GM19240 (cell line): Measurements from ENCODE around the gene TIMP2.
"Not testable (repeated sequence)": the region's sequence is repeated elsewhere in the genome, so short reads cannot be mapped to it uniquely, and the experiment has no call there.

Source experiments
- DNase-seq: peaks from one replicate; pipeline ENCODE4 v3.0.0; 2011; ENCODE audit warnings: low spot score; ENCODE audit not compliant: insufficient read length

TIMP2 gene

DNA sequence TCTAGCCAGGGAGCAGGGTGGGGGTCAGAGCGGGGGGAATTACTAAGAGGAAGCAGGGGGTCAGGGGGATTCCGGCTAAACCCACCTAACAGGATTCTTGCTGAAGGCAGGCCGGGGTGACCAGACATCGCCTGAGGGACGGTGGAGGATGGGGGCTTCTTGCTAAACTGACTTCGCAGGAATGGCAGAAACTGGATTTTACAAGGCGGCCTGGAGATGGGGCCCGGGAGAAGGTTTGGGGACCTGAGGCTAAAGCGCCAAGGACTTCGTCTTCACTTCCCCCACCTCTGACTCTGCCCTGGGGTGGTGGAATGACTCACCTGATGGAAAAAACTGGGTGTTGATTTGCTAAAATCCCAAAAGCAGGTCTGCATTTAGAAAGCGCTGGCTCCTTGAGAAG lies 31.1 kb upstream of the TIMP2 start:
- DNase-seq, result no peak

DNA sequence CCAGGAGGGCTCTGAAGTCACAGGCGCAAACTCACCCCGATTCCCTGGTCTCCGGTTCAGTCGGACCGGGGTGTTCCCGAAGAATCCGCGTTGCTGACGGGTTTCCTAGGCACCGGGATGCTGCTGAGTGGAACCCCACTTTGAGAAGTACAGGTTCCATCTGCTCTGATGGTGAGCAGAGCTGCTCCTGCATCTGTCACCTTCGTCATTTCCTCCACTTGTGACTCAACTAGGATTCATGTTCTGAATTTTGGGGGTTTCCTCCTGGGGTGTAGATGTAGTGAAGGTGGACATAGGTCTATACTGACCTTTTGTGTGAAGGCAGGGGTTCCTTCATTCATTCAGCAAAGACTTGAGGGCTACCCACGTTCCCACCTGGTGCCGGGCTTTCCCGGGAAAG lies 29.5 kb upstream of the TIMP2 start:
- no peak for DNase-seq

DNA sequence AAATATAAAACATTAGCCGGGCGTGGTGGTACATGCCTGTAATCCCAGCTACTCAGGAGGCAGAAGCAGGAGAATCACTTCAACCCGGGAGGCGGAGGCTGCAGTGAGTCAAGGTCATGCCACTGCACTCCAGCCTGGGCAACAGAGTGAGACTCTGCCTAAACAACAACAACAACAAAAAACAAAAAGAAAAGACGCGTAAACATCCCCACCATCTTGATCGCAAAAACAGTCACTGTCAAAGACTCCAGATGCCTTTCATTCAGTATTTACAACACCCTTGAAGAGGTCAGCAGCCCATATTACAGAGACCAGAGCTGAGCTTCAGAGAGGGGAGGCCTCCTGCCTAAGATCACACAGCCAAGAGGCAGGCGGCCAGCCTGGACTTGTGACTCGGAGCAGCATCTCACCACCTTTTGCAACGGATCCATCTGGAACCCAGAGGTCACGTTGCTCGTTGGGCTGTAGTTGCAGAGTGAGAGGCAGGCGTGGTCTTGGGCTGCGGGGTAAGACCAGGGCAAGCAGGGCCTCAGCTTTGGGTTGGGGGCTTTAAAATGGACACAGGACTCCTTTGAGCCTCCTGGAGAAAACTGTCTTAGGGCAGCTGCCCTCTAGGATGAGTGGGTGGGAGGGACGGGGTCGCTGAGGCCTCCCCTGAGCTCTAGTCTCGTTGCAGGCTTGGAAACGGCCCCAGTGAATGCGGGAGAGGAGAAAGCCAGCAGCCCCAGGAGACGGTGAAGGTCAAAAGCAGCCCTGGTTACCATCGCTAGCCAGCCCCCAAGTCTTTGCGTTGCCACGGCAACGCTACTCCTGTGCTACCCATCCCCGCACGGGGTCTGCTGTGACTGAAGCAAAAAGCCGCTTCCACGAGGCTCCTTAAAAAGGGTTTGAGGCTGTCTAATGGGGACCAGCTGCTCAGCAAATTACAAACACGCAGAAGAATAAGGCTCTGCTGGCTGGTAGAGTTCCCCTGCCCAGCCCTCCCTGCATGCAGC lies 28.5 kb upstream of the TIMP2 start:
- no peak for DNase-seq

DNA sequence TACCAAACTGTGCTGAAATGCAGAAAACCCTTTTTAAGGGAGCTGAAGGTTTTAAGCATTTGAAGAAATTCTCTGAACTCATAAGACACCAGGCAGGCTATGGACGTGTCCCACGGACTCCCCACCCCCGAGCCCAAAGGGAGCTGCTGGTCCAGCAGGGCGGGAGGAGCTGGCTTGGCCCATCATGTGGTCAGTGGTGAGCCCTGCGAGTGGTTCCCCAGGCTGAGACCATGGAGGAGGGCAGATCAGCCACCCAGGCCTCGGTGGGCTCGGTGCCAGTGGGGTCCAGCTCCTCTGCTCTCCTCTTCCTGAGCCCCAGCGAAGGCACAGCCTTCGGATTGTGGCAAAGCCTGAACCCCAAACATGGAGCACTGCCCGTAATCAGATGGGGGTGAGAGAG lies 27.5 kb upstream of the TIMP2 start:
- DNase-seq, result no peak

DNA sequence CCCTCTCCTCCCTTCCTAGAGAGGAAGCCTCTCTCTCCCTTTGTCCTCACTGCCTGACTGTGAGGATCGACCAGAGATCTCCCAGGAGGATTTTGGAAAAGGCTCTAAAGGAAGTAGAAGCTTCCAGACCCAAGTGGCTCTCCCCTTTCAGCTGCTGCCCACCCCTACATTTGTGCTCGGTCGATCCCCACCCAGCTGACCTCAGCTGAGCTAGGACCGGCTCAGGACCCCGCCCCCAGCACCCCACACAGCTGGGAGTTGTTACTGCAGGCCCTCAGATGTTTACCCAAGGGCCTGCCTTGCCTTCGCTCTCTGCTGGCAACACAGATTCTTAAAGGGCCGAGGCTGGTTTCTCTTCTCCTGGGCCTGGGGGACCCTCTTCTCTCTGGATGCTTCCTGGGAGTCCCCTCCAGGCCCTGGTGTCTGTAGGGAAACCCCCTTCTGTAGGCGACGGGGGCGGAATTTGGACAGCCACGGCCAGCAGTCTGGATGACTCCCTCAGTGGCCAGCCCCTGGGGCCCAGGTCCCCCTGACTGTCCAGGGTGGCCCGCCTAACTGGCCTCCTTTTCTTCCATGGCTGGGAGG lies 26.9 kb upstream of the TIMP2 start:
- no peak for DNase-seq

DNA sequence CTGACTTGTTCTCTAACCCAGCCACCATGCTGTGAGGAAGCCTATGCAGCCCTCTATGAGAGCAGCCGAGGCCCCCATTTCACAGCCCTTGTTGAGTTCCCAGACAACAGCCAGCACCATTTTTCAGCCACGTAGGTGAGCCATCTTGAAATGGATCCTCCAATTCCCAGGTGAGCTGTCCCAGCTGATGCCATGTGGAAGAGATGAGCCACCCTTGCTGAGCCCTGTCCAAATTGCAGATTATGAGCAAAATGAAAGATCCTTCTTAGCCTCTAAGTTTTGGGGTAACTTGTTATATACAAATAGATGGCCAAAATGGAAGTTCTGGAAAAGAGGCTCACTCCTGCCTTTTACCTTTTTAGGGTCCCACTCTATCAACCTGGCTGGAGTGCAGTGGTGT lies 25.7 kb upstream of the TIMP2 start:
- no peak for DNase-seq

DNA sequence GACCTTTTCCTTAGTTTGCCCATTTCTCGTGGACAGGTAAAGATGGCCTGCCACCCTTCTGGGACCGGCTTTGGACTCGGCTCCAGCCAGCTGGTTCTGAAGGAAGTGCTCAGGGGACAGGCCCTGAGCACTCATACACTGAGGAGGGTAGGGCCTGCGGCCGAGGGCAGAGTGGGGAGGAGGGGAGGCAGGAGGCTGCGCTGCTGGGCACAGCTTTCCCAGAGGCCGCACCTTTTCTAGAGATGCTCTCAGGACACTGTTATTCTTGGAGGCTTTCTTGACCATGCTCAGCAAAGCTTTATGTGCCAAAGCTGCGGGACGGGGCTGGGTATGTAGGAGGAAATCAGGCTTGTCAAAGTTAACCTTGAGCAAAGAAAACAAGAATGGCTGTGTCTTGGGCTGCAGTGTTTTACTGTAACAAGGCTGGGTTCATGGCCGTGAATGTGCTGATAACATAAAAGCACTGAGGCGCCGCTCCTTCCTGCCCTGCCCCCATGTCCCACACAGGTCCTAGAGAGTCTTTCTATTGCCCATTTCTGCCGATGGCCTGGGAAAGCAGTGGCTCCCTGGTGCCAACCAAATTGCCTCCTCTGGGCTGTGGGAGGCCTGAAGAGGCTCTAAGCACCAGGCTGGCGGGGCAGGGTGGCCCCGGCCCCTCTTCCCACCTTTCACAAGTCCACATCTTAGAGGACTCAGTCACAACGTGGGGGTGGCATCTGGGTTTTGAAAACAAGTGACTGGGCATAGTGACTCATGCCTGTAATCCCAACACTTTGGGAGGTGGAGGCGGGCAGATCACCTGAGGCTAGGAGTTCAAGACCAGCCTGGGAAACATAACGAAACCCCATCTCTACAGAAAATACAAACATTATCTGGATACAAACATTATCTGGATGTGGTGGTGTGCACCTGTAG lies 22.3 kb upstream of the TIMP2 start:
- DNase-seq, result no peak

DNA sequence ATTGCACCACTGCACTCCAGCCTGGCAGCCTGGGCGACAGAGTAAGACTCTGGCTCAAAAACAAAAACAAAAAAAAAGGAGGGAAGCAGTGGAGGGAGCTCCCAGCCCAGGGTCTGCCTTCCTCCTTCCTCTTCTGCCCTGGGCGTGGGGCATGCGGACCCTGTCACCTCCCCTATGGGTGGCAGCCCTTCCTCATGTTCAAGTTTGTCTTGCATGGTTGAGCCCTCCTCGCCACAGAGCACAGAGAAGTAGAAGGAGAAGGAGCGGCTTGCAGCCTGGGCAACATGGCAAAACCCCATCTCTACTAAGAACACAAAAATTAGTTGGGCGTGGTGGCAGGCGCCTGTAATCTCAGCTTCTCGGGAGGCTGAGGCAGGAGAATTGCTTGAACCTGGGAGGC lies 21.4 kb upstream of the TIMP2 start:
- no peak for DNase-seq

DNA sequence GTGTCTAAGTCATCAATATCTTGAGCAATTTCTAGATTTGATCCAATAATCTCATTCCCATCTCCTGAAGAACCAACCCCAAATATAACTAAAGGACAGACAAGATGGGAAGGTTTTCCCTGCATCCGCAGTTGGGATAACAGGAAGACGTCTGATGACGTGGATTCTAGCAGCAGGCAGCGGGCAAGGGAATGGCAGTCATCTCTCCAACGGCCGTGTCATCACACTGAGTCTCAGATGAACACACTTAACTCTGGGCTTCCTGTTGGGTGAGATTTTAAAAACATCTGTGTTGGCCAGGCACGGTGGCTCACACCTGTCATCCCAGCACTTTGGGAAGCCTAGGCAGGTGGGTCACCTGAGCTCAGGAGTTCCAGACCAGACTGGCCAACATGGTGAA lies 20.9 kb upstream of the TIMP2 start:
- DNase-seq, result no peak

DNA sequence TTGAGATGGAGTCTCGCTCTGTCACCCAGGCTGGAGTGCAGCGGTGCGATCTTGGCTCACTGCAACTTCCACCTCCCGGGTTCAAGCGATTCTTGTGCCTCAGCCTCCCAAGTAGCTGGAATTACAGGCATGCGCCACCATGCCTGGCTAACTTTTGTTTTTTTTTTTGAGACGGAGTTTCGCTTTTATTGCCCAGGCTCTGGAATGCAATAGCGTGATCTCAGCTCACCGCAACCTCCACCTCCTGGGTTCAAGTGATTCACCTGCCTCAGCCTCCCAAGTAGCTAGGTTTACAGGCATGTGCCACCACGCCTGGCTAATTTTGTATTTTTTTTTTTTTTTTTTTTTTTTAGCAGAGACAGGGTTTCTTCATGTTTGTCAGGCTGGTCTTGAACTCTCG lies 20.3 kb upstream of the TIMP2 start:
- DNase-seq, result not testable (repeated sequence)

DNA sequence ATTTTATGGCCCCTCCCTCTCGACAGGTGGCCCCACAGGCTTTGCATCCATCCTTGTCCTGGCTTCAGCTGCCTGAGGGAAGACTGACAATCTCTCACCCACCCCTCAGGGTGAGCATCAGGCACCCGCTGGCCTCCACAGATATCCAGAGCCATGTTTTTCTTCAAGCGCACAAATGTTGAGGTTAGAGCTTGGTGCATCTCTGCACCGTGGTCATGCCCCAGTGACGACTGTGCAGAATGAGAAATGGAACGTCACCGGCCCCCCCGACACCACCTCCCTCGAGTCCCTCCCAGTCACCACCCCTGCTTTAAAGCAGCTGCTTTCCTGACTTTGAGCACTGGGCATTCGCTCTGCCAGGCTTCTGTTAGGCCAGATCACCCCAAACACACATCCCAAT lies 19.8 kb upstream of the TIMP2 start:
- DNase-seq, result no peak

DNA sequence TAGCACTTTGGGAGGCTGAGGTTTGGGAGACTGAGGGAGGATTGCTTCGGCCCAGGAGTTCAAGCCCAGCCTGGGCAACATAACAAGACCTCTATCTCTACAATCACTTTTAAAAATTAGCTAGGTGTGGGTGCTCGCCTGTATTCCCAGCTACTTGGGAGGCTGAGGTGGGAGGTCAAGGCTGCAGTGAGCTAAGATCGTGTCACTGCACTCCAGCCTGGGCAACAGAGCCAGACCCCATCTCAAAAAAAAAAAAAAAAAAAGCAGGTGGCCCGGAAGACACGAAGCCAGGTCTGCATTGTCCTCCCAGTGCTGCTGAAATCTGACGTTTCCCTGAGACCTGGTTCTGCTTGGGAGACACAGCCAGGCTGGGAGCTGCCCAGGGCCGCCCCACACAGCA lies 18.8 kb upstream of the TIMP2 start:
- DNase-seq, result no peak

DNA sequence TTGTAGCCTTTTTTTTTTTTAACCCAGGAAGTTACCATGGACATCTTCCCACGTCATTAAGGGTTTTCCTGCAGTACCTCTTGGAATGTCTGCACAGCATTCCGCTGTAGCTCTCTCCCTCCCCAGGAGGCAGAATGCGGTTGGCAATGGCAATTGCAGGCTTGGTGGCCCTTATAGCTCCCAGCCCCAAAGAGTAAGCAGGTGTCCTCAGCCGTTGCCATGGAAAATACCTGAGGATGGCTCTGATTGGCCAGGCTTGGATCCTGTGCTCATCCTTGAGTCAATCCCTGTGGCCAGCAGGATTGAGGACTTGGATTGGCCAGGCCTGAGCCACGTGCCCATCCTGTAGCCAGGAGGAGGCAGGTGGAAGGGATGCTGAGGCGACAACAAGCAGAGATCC lies 15.5 kb upstream of the TIMP2 start:
- DNase-seq, result no peak

DNA sequence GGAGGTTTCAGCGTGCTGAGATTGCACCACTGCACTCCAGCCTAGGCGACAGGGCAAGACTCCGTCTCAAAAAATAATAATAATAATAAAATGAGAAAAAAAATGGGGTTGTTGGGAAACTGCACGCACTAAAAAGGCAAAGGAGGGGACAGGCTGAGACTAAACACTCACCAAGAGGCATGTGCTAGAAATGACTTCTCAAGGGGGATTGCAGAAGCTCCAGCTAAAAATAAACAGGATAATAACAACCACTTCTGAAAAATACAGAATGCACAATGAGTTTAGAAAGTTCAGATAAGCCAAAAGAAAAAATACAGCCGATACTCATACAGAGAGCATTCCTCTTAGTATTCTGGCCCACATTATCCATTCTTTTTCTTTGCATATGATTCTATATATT lies 15.1 kb upstream of the TIMP2 start:
- no peak for DNase-seq

DNA sequence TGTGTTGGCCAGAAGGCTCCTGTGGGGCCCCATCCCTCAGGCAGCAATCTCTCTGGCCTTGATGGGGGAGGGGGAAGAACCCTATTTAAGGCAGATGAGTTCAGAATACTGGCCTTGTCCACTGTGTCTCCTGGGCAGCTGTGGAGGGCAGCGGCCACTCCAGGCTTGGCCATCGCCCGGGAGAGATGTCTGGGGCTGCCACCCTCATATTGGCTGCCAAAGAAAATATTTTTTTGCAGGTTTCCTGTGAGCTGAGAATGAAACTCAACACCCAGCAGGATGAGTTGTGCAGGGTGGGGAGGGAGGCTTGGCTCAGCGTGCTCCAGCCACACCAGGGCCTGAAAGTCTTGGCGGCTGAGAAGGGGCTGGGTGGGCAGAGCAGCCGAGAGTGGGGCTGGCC lies 14.4 kb upstream of the TIMP2 start:
- DNase-seq, result no peak

DNA sequence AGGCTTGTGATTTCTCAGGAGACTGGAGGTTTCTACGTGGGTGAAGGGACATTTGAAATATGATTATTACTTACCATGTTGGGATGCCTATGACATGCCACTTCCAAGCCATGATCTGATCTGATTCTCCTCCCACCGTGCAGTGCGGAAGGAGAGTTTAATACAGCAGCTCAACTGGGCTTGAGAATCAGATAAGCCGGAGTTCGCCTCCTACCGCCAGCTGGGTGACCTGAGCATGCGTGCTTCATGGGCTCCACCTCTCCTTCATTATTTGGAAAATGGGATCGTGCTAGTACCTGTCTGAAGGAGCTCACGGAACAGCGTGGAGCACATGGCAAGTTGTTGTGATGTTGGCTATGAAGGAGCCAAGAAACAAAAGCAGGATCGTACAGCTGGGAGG lies 12.4 kb upstream of the TIMP2 start:
- DNase-seq, result no peak

DNA sequence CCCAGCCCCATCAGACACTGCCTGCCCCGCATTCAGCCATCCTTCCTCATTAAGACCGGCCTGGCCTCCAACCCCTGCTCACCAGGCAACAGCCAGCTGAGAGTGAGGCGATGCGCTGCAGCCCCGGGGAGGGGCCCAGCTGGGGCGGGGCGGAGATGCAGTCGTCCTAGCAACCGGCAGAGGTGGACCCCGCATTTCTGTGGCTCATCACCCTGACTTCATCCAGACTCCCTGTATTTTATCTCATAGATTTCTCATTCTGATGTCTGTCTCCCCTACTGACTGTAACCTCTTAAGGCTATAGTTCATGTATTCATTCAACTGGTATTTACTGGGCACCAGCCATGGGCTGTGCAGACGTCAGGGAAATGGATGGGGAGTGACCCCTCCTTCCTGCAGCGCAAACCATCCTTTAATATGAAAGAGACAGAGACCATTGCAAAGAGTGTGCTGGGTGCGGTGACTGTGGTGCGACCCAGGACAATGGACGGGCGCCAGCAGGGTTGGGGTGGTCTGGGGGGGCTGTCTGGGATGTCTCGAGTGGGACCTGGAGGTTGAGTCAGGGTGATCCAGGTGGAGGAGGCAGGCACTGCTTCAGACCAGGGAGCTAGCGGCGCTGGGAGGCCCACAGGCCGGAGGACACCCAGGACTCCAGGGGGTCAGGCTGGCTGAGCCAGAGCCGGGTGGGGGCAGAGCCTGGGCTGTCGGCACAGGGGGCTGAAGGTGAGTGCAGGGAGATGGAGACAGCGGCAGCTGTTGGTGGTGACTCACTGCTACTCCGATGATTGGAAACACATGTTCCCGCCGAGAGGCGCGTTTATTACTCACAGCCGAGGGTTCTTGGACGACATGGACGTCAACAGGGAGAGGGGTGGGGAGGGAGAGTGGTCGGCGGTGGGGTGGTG lies 10.5 kb upstream of the TIMP2 start:
- DNase-seq, result no peak

DNA sequence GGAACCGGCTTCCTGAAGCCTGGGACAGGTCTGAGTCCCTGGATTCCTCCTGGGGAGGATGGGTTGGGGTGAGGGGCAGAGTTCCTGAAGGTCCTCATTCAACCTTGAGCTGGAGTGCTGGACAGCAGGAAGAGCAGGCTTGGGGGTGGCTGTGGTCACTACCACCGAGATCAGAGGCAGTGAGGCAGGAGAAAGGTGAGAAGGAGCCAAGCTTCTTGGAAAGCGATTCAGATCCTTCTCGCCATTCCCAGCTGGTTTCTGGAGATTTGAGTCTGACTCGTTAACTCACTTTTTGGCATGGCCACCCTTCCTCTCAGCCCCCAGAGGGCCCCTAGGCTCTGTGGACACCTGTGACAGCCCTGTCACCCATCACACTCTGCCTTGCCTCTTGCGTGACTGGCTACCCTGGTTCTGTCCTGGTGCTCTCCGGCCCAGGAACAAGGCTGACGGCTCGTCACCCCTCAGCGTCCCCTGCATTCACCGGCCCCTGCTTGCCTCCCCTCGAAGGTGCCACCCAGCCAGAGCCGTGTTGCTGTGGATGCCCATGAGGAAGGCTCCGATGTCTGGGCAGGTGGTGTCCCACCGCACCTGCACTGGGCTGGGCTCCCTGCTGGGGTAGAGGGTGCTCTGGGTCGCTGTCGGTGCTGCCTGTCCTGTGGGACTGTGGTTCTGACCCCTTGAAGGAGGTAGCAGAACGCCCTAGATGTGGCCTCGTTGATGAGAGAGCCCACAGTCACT lies 9.7 kb upstream of the TIMP2 start:
- DNase-seq, result no peak

DNA sequence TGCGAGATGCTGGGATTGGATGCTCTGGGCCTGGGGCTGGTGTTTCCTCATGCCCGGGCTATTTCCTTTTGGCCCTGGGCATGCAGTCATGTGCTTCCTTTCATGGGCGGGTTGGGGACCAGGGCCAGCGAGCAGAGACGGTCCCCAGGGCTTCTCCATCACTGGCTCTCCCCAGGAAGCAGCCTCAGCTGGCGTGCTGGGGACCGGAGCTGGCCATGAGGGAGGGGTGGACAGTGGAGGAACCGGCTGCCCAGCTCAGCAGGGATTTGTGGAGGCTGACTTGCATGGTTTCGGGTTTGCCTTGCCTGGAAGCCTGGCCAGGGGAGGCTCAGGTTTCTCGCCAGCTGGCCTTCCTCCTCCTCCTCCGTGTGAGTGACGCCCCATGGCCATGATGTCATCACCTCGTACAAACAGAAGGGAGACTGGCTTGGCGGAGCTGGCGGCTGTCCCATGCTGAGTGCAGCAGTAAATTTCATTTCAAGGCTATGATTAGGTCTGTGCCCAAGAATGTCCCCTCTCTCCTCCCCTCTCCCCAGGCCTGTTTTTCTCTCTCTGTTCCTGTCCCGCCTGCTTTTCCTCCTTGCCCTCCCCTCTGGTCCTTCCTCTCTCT lies 8.9 kb upstream of the TIMP2 start:
- no peak for DNase-seq
